Stimulated activated CD4-positive, alpha-beta T cell treated with anti-CD3 and anti-CD28 coated beads, TNF-alpha, amount 100 ng/mL, for 1 hour (primary cell): Measurements from ENCODE around the gene GHR.
"Not testable (repeated sequence)": the region's sequence is repeated elsewhere in the genome, so short reads cannot be mapped to it uniquely, and the experiment has no call there.

Experiments used
- DNase-seq, 3 donors: peaks; one replicate each; pipeline ENCODE4 v3.0.0-alpha.2; 2020; ENCODE audit warnings: low read depth in 3 of 3, low spot score in 1 of 3

The GHR gene

DNA sequence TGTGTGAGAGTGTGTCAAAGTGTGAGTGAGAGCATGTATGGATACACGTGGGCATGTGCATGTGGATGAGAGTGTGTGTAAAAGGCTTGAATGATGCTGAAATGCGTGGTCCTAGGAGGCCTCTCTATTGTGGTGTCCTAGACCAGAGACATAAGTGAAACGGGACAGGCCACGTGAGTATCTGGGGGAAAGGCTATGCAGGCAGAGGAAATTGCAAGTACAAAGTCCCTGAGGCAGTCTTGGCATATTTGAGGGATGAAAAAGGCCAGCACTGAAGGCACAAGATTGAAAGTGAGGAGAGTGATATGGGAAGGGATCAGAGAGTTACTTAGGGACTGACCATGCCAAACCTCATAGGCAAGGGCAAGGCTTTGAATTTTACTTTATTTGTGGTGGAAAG is 266.2 kb downstream of the GHR start:
- no peak for DNase-seq

DNA sequence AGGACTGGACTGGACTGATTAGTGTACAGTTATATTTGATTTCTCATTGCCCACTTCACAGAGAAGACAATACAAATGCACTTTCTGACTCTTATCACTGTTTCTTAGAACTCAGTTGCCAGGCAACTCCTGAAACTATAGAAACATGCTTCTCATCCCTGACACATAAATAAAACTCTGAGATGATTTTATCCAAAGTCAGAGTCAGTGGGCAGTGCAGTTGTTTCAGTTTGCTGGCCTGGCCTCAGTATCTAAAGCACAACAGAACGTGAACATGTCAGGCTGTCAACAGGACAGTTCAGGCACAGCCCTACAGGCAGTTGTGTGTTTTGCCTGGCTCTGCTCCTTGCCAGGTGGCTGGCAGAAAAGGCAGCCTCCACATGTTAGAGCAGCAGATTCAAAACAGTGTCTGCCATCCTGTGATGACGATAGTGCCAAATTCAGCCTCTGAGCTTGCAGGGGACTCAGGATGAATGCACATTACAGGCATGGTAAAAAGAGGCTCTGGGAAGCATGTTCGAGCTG is 268.2 kb downstream of the GHR start:
- DNase-seq, result no peak

DNA sequence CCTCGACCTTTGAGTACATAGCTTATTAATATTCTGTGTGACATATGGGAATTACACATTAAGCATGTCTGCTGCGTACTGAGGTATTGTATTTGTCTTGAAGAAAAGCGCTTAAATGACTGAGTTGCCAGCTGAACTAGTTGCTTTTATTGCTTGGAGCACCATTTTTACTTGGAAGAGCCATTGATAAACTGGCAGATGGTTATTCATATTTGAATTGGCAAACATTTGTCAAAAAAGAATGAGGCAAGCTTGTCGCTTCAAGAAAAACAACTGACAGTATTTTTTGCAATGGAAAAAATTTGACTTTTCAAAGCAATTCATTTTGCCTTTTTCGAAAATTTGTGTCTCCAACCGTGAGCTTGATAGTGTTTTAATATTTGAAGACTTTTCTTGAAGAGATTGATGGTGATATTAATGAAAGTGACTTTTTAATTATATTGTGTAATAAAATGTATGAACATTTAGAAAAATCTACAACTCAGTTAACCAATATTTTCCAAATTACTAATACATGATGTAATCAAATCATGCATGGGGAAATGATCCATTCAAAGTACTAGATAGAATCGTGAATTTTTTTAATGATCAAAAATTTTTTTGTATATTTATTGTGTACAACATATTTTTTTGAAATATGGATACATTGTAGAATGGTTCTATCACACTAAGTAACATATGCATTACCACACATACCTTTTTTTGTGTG is 278.3 kb downstream of the GHR start:
- no peak for DNase-seq

DNA sequence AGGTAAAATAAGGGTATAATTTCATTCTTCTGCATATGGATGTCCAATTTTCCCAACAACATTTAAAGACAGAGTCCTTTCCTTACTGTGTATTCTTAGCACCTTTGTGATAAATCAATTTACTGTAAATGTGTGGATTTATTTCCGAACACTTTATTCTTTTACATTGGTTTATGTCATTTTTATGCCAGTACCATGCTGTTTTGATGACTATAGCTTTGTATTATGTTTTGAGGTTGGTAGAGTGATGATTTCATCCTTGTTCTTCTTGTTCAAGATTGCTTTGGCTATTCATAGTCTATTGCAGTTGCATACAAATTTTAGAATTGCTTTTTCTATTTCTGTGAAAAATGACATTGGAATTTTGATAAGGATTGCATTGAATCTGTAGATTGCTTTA is 280.0 kb downstream of the GHR start:
- DNase-seq, result no peak

DNA sequence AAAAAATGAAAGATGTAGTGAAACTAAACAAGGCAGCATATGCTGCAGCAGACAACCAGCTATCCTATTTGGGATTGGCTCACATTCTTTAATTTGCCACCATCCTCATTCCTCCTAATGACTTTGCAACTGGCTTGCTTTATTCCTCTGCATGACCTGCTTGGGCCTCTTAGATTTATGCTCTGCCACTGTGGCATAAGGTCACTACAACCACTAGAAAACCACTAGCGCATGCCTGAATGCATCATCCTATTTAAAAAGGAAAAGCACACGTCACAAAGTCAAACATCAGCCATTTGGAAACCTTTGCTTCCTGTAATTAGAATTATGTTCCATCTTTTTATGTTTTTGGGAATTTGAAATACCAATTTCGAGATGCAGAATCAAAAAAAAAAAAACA is 292.5 kb downstream of the GHR start:
- no peak for DNase-seq

DNA sequence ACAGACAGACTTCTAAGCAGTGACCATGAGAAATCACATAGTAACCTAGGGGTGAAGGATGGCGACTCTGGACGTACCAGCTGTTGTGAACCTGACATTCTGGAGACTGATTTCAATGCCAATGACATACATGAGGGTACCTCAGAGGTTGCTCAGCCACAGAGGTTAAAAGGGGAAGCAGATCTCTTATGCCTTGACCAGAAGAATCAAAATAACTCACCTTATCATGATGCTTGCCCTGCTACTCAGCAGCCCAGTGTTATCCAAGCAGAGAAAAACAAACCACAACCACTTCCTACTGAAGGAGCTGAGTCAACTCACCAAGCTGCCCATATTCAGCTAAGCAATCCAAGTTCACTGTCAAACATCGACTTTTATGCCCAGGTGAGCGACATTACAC is 295.4 kb downstream of the GHR start:
- no peak for DNase-seq

DNA sequence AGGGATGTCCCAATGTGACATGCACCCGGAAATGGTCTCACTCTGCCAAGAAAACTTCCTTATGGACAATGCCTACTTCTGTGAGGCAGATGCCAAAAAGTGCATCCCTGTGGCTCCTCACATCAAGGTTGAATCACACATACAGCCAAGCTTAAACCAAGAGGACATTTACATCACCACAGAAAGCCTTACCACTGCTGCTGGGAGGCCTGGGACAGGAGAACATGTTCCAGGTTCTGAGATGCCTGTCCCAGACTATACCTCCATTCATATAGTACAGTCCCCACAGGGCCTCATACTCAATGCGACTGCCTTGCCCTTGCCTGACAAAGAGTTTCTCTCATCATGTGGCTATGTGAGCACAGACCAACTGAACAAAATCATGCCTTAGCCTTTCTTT is 295.8 kb downstream of the GHR start:
- no peak for DNase-seq

DNA sequence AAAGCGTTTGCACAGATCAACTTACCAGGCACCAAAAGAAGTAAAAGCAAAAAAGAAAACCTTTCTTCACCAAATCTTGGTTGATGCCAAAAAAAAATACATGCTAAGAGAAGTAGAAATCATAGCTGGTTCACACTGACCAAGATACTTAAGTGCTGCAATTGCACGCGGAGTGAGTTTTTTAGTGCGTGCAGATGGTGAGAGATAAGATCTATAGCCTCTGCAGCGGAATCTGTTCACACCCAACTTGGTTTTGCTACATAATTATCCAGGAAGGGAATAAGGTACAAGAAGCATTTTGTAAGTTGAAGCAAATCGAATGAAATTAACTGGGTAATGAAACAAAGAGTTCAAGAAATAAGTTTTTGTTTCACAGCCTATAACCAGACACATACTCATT is 297.0 kb downstream of the GHR start:
- no peak for DNase-seq

DNA sequence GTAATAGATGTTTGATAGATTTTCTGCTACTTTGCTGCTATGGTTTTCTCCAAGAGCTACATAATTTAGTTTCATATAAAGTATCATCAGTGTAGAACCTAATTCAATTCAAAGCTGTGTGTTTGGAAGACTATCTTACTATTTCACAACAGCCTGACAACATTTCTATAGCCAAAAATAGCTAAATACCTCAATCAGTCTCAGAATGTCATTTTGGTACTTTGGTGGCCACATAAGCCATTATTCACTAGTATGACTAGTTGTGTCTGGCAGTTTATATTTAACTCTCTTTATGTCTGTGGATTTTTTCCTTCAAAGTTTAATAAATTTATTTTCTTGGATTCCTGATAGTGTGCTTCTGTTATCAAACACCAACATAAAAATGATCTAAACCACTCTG is 298.2 kb downstream of the GHR start:
- DNase-seq, result no peak

DNA sequence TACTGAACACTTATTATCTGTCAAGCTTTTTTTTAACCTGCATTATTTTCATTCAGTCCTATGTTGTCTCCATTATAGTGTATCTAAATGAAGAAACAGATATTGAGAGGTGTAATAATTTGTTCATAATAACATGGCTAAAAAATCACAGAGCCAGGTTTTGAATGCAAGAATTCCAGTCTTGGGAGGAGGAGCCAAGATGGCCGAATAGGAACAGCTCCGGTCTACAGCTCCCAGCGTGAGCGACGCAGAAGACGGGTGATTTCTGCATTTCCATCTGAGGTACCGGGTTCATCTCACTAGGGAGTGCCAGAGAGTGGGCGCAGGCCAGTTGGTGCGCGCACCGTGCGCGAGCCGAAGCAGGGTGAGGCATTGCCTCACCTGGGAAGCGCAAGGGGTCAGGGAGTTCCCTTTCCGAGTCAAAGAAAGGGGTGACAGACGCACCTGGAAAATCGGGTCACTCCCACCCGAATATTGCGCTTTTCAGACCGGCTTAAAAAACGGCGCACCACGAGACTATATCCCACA is 311.4 kb downstream of the GHR start:
- DNase-seq, result not testable (repeated sequence)

DNA sequence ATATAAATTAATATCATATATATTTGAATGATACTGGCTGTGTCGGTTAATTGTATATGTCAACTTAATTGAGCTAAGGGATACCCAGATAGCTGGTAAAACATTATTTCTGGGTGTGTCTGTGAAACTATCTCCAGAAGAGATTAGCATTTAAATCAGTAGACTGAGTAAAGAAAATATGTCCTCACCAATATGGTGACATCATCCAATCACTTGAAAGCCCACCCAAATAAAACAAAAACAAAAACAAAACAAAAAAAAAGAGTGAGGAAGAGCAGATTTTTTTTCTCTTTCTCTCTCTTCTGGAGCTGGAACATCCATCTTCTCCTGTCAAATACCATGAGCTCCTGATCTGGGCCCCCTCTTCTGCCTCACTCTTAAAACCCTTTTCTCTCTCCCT is 317.7 kb downstream of the GHR start:
- no peak for DNase-seq

DNA sequence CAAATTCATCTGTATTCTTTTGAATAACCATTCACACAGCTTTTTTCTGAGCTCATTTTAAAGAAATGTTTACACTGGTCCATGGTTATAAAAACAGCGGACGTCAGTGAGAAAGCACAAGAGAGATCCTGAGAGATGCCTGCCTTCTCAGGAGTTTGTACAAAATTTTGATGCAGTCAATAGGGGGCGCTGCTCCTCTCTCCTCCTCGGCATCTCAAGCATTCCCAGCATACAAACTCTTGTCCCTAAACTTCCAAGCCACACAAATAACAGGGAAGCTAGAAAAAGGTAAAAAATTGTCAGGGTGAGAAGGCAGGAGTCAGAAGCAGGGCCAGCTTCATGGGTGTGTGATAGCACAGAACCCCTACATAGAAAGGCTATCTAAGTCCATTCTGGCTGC is 322.2 kb downstream of the GHR start:
- DNase-seq, result no peak

DNA sequence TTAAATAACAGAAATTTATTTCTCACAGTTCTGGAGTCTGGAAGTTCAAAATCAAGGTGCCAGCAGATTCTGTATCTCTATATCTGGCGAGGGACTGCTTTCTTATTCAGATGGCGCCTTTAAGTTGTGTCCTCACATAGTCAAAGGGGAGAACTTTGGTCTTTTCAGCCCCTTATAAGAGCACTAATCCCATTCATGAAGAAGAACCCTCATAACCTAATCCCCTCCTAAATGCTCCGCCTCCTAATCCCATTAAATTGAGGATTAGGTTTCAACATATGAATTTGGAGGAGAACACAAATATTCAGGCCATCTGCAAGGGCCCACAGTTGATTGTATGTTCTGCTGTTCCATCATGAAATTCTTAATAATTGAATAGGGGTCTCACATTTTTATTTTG is 322.6 kb downstream of the GHR start:
- no peak for DNase-seq

DNA sequence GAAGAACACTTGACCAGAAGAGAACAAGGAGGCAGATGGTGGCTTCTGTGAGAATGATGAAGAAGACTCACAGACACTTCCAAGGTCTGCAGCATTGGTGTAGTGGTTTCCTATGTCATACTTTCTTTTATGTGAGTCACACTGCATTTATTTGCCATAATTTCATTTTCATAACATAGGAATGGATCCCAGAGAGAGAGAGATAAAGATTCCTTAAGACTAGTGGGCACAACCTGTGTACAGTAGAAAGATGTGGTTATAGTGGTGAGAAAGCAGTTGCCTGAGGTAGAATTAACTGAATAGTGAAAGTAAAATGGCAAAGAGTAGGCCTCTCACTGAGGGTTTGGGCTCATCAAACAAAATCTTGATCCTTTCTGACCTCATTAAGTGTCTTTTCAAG is 325.8 kb downstream of the GHR start:
- no peak for DNase-seq

DNA sequence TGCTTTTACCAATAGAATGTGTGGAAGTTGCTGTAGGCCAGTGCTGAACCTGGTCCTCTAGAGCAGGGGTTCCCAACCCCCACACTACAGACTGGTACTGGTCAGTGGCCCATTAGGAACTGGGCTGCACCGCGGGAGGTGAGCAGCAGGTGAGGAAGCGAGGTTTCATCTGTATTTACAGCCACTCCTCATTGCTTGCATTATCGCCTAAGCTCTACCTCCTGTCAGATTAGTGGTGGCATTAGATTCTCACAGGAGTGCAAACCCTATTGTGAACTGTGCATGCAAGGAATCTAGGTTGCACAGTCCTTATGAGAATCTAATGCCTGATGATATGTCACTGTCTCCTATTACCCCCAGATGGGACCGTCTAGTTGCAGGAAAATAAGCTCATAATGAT is 327.3 kb downstream of the GHR start:
- no peak for DNase-seq

DNA sequence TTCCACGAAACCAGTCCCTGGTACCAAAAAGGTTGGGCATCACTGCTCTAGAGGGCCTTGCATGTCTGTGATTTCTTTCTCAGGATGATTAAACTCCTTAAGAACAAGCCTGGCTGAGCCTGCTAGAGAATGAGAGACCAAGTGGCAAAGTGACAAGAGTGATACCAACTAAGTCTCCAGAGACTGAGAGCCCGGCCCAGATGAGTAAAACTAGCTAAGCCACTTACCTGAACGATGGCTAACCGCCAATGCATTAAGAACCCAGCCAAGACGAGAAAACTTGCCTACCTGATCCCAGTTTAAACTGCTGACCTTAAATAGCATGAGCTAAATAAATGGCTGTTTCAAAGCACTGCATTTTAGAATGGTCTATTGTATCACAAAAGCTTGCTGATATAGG is 327.8 kb downstream of the GHR start:
- DNase-seq, result no peak

DNA sequence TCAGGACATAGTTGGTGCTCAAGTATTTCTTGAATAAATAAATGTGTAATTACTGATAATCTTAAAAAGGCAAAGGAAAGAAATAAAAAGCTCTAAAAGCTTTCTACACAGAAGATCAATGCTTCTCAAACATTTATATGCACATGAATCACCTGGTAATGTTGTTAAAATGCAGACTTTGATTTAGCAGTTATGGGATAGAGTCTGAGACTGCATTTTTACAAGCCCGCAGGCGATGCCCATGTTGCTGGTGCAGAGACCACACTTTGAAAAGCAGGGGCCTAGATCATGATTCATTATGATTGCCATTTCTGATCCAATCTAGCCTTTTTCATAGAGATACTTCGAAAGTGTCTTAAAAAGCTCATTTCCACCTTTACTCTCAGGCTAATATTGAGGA is 329.9 kb downstream of the GHR start:
- DNase-seq, result no peak

DNA sequence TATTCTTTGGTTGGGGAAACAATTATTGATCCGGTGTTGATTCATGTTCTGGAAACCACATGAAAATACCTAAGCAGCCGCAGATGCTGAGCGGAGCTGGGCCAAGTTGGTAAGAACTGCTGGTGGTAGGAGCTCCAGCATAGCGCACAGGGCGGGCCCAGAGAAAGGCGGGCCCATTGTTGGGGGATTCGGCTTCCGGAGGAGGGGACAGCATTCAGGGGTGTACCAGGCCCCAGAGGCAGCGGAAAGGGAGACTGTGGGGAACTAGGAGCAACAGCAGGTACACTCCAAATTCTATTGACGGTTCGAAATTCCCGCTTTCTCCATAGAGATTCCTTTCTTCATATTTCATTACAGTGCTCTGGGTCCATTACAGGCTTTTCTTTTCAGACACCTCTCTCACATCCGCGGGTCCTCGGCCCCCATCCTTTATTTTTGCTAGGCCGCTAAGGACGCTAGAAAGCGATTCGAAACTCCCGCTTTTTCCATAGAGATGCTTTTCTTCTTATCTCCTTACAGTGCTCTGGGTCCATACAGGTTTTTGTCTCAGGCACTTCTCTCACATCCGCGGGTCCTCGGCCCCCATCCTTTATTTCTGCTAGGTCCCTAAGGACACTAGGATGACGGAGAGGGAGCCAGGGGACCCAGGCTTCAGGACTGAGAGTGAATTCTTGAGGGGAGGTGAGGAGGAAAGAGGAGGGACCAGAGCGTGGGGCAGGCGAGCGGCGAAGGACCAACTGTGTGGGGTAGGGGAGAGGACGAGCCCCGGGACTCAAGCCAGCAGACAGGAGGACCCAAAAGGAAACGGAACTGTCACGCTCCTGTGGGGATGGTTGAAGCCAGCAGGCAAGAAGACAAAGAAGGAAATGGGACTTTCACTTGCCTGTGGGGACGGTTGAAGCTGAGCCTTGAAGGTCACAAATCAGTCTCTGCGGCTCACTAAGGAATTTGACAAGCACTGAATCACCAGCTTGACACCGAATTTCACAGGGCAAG is 333.7 kb downstream of the GHR start, which contains the start of gene CCDC152:
Gene CCDC152 (plus strand): TSS at position 213 of the 996 bp plus-strand sequence. CDS start 2,304 bp downstream, outside the sequence.
- peak in 2 of 3 donors; percentile 24 to 42 for DNase-seq

DNA sequence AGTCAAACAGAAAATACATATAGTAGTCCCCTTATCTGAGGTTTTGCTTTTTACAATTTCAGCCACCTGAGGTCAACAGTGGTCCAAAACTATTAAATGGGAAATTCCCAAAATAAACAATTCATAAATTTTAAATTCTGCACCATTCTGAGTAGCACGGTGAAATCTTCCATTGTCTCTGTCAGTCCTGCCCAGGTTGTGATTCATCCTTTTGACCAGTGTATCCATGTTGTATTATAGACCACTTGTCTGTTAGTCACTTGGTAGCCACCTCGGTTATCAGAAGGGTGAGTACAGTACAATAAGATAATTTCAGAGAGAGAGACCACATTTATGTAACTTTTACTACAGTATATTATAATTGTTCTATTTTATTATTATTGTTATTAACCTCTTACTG is 336.2 kb downstream of the GHR start:
- DNase-seq, result no peak

DNA sequence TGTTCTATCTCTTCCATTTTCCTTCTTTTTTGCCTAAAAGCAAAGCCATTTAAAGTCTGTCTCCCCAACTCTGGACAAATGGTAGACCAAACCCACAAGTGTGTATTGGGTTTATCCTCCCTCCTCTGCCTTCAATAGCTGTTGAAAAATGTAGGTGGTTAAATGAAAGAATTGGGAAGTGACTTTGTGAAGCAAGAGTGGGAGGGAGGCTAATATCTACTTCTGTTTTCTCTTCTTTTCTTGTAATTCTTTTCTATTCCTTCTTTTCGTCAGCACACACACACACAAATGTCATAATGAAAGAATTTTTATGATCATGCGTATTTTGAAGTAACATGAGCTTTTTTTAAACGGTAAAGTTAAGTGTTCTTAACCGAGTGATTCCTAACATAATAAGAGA is 337.2 kb downstream of the GHR start:
- DNase-seq, result no peak

DNA sequence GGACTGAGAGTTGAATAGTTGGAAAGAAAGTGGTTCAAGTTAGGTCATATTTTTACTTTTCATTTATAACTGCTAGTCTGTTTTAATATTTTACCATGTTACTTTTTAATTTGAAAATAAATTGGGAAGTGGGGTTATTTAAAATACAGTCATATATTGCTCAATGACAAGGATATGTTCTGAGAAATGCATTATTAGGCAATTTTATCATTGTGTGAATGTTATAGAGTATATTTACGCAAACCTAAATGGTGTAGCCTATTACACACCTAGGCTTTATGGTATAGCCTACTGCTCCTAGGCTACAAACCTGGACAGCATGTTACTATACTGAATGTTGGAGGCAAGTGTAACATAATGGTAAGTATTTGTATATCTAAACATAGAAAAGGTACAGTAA is 338.6 kb downstream of the GHR start:
- no peak for DNase-seq
